Colonic mucosa (tissue), 4 donors: ENCODE data around the gene TTI1. TPM values are rescaled to one million over a fixed set of nuclear protein-coding genes. Genes with fewer than 3 reads are reported as not detected.

Source experiments
- DNase-seq: peaks from one replicate; pipeline ENCODE4 v3.0.0-alpha.2; 2020
- H3K27ac ChIP-seq: fragments of 200-600 bp; one replicate; pipeline ENCODE4 v1.8.0; 2021
- H3K27me3 ChIP-seq: fragments of 200-600 bp; one replicate; pipeline ENCODE4 v1.8.0; 2021
- H3K36me3 ChIP-seq: fragments of 200-600 bp; one replicate; pipeline ENCODE4 v1.8.0; 2021
- H3K4me1 ChIP-seq: fragments of 200-600 bp; one replicate; pipeline ENCODE4 v1.8.0; 2021; ENCODE audit warnings: mild to moderate bottlenecking
- H3K4me3 ChIP-seq: fragments of 200-600 bp; one replicate; pipeline ENCODE4 v1.8.0; 2021
- H3K9ac ChIP-seq, 2 donors: one replicate each; pipeline ENCODE4 v1.7.0; 2013; ENCODE audit warnings: control low read depth in 2 of 2, low read depth in 2 of 2, low read length in 2 of 2
- H3K9me3 ChIP-seq: fragments of 200-600 bp; one replicate; pipeline ENCODE4 v1.8.0; 2021
- CTCF ChIP-seq: fragments of 200-600 bp; IDR thresholded peaks from one replicate; pipeline ENCODE4 v1.8.0; 2022; ENCODE audit warnings: antibody characterized with exemption, mild to moderate bottlenecking
- intact Hi-C: fragments of 100-400 bp; cut with DNase I; formaldehyde crosslinking; loops from one replicate; pipeline ENCODE4 v1.14.1; 2022
- total RNA-seq, 2 donors: library from RNA; stranded (reverse); fragmentation: NEBNext Ultra II Directional in 1 of 2; extraction: Animal tissue kit (Norgen Biotek cat#: 25700) in 1 of 2; gene quantifications; one replicate each; pipeline ENCODE4 v1.2.1, GENCODE V29; 2021
- donor health status: healthy.
- donor health status: DM: no; HTN: no; CAD: no.
- donor health status: DM: no; HTN: no; CAD: no.

The TTI1 gene
- total RNA-seq, 2 donors from 2014 or later = 10.2 to 23.0 TPM

DNA sequence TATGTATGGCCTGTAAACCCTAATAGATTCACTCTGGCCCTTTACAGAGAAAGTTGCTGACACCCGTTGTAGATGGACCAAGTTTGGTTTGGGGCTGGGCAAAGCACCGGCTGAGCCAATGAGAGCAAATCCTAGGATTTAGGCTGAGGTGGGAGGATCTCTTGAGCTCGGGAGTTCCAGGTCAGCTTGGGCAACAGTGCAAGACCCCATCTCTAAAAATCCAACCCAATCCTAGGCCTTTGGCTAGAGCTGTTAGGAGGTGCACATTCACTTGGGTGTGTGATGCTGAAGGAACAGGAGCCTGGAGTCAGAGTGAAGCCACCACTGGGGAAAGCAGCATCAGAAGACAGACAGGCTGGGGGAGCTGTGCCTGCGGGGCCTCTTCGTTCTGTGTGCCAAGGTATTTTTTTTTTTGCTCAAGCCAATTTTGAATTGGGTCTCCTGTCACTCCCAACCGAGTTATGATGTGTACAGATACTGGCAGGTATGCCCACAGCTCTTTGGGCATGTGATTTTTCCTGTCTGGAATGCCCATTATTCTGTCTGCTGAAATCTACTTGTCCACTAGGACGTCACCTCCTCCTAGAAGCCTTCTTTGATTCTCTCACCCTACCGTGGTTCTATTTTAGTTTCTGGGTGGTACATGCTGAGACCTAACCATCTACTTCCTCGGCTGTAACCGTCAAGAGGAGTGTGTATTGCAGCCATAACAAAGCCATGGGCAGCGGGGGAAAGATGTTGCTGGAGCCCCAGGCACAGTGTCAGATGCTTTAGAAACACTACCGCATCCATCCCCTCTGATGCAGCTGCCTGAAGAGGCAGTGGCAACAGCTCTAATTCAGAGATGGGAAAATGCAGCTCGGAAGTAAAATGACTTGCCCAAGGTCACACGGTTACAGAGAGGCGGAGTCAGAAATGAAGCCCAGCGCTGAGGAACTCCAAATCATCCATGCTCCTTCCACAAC is 54.0 kb downstream of the TTI1 start:
- Histone ChIP-seq H3K27ac (no peak overlapping the region), H3K4me3 (no peak overlapping the region), H3K4me1 (no peaks in the 10 kb centered on the region), H3K9ac (no peak overlapping the region), H3K36me3 (no peaks in the 10 kb centered on the region), H3K27me3 (no peaks in the 10 kb centered on the region), H3K9me3 (no peaks in the 10 kb centered on the region)
- intact Hi-C loops = no loop called here
- no peak for TF ChIP-seq CTCF
- DNase-seq = peak; percentile 8

- peak; percentile 4 for DNase-seq
- H3K4me3 ChIP-seq = no peak overlapping the region
- no peak overlapping the region for H3K9ac ChIP-seq
- no peaks in the 10 kb centered on the region for H3K9me3 ChIP-seq
- H3K4me1 ChIP-seq = no peaks in the 10 kb centered on the region
- TF ChIP-seq CTCF = no peak
- intact Hi-C loops = no loop called here
- H3K27me3 ChIP-seq = no peaks in the 10 kb centered on the region
- H3K36me3 ChIP-seq = no peaks in the 10 kb centered on the region
- H3K27ac ChIP-seq = no peak overlapping the region
Observed at GRCh38 chr20:37977786-37978185, 55.5 kb downstream of the TTI1 start.

GRCh38 chr20:37977338-37977737 is 55.9 kb downstream of the TTI1 start:
- no peak overlapping the region for H3K9ac ChIP-seq
- H3K27me3 ChIP-seq = no peaks in the 10 kb centered on the region
- no peak overlapping the region for H3K4me3 ChIP-seq
- intact Hi-C loops = no loop called here
- no peaks in the 10 kb centered on the region for H3K36me3 ChIP-seq
- no peaks in the 10 kb centered on the region for H3K4me1 ChIP-seq
- no peaks in the 10 kb centered on the region for H3K9me3 ChIP-seq
- peak; percentile 12 for DNase-seq
- no peak overlapping the region for H3K27ac ChIP-seq
- TF ChIP-seq CTCF = no peak

GRCh38 chr20:37976887-37977286 is 56.4 kb downstream of the TTI1 start:
- Histone ChIP-seq H3K4me1 (no peaks in the 10 kb centered on the region), H3K9me3 (no peaks in the 10 kb centered on the region), H3K27me3 (no peaks in the 10 kb centered on the region), H3K4me3 (no peak overlapping the region), H3K27ac (no peak overlapping the region), H3K36me3 (no peaks in the 10 kb centered on the region), H3K9ac (no peak overlapping the region)
- TF ChIP-seq CTCF = no peak
- intact Hi-C loops = no loop called here
- DNase-seq = no peak

DNA sequence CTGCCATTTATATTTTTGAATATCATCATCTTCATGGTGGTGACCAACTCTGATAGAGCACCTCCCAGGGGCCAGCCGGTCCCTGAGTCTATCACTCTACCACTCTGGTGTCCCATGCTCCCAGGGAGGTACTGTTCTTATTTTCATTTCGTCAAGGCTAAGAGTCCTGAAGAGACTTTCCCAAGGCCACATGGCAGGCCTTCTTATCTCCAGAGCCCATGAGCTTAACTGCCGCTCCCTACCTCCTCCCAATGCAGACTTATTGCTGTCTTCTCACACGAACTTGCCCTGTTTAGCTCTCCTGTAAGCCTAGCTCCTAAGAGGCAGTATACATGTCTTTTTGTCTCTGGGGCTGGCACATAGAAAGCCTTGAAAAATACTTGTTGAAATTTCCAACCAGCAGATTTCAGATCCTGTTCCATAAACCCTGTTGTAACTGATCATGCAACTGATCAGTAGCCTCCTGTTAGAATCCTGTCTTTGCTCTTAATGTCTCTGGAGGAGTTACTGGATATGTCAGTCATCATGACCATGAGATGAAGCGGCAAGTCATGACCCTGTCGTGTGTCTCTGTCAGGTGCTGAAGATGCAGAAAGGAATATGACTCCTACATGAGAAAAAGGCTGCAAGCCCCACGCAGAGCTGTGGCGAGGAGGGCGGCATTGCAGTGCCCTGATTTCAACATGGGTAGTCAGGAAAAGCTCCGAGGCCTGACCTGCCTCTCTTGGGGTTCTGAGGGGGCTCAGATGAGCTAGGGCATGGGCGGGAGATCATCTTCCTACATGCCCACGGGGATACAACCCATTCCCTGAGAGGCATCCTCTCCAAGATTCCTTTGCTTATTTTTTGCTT is 60.0 kb downstream of the TTI1 start:
- H3K27ac ChIP-seq = no peak overlapping the region
- no peaks in the 10 kb centered on the region for H3K27me3 ChIP-seq
- no peak for DNase-seq
- no peaks in the 10 kb centered on the region for H3K4me1 ChIP-seq
- no peak overlapping the region for H3K4me3 ChIP-seq
- TF ChIP-seq CTCF = no peak
- intact Hi-C loops = no loop called here
- H3K9ac ChIP-seq = no peak overlapping the region
- no peaks in the 10 kb centered on the region for H3K36me3 ChIP-seq
- no peaks in the 10 kb centered on the region for H3K9me3 ChIP-seq
